Measurements from ENCODE around the gene GYS2. TPM values are rescaled to one million over a fixed set of nuclear protein-coding genes. Genes with fewer than 3 reads are reported as not detected.

Gene GYS2
- total and polyA plus RNA-seq, 11 donors, result 0.04 to 0.35 TPM; not detected in 9

DNA sequence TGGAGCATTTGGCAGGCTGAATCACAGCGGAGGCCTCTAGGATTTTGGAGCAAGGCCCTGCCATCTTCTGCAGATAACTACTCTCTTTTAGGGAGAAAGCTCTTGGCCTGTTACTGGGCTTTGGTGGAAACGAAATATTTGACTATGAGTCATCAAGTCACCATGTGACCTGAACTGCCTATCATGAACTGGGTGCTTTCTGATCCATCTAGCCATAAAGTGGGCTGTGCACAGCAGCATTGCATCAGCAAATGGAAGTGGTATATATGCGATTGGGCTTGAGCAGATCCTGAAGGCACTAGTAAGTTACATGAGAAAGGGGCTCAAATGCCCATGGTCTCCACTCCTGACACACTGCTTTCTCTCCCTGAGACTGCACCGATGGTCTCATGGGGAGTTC, 21.1 kb downstream of the GYS2 start:
- Histone ChIP-seq H3K4me3 (no peak overlapping the region), H3K27ac (no peak overlapping the region), H3K27me3 (no peaks in the 10 kb centered on the region), H3K4me1 (no peaks in the 10 kb centered on the region), H3K36me3 (no peaks in the 10 kb centered on the region), H3K9me3 (no peaks in the 10 kb centered on the region)
- intact Hi-C loops (cut with DNase I), result no loop called here
- no peak for DNase-seq
- TF ChIP-seq POLR2A (IDR thresholded peaks at IDR 0.05), result no peak
- TF ChIP-seq, protein P1, sequence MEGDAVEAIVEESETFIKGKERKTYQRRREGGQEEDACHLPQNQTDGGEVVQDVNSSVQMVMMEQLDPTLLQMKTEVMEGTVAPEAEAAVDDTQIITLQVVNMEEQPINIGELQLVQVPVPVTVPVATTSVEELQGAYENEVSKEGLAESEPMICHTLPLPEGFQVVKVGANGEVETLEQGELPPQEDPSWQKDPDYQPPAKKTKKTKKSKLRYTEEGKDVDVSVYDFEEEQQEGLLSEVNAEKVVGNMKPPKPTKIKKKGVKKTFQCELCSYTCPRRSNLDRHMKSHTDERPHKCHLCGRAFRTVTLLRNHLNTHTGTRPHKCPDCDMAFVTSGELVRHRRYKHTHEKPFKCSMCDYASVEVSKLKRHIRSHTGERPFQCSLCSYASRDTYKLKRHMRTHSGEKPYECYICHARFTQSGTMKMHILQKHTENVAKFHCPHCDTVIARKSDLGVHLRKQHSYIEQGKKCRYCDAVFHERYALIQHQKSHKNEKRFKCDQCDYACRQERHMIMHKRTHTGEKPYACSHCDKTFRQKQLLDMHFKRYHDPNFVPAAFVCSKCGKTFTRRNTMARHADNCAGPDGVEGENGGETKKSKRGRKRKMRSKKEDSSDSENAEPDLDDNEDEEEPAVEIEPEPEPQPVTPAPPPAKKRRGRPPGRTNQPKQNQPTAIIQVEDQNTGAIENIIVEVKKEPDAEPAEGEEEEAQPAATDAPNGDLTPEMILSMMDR (IDR thresholded peaks at IDR 0.05), result no peak
- 86 to 91% (median 87%) methylated on average over 4 of the region's 4 CpGs for WGBS, 4 donors
- ATAC-seq, result no peak

DNA sequence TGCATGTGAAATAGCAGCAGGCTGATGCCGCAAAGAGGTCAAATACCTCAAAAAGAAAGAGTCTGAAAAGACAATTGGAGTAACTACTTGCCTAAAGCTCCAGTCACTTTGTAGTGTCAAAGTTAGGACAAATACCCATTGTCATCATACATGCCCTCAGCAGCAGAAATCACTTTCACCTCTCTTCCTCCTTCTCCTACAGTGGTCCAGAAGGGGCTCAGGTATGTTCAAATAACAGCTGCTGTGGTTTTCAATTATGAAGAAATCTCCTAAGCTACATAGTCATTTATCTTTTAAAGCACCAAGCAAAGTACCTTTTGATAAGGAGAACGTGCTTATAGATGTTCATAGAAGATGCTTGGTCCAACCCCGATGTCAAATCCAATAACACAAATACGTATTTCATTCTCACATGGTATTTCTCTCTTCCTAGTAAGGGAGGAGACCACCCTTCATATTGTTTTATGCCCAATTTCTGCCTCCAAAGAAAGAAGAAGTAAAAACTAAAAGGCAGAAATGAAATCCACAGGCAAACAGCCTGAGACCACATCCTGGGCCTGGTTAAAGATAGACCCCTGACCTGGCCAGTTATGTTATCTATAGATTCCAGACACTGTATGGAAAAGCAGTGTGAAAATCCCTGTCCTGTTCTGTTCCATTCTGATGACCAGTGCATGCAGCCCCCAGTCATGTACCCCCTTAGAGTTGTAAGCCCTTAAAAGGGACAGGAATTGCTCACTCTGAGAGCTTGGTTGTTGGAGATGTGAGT, 23.7 kb downstream of the GYS2 start:
- TF ChIP-seq, protein P1 (IDR thresholded peaks at IDR 0.05), result no peak
- TF ChIP-seq POLR2A (IDR thresholded peaks at IDR 0.05), result no peak
- Histone ChIP-seq H3K4me3 (no peak overlapping the region), H3K9me3 (no peaks in the 10 kb centered on the region), H3K27me3 (no peaks in the 10 kb centered on the region), H3K4me1 (no peaks in the 10 kb centered on the region), H3K27ac (no peak overlapping the region), H3K36me3 (no peaks in the 10 kb centered on the region)
- ATAC-seq (no peak), DNase-seq (no peak)
- WGBS, 4 donors, result 87 to 90% (median 89%) methylated on average over 4 of the region's 4 CpGs
- intact Hi-C loops (cut with DNase I), result no loop called here

DNA sequence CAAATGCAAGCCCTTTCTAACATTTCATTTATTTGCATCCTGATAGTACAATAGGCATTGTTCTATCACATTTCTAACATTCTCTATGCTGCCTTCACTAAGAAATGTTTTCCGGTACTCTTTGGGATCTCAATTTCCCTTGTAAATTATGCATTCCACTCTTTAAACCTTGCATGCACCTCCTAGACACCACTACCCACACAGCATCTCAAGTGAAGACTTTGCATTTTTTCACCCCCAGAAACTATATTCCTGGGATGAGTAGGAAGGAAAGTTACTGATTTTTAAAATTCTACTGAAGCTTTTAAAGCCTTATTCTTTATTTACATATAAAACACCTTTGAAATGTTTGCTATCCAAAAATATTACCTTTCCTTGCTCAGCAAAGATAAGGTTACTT, 27.1 kb downstream of the GYS2 start:
- H3K4me1 ChIP-seq, result no peaks in the 10 kb centered on the region
- 70 to 80% (median 78%) methylated on average over 1 of the region's 1 CpG for WGBS, 4 donors
- H3K36me3 ChIP-seq, result no peaks in the 10 kb centered on the region
- intact Hi-C loops (cut with DNase I), result no loop called here
- no peak overlapping the region for H3K27ac ChIP-seq
- ATAC-seq, result no peak
- no peaks in the 10 kb centered on the region for H3K27me3 ChIP-seq
- no peak for DNase-seq
- no peak overlapping the region for H3K4me3 ChIP-seq
- TF ChIP-seq POLR2A (IDR thresholded peaks at IDR 0.05), result no peak
- TF ChIP-seq, protein P1 (IDR thresholded peaks at IDR 0.05), result no peak
- H3K9me3 ChIP-seq, result no peaks in the 10 kb centered on the region

DNA sequence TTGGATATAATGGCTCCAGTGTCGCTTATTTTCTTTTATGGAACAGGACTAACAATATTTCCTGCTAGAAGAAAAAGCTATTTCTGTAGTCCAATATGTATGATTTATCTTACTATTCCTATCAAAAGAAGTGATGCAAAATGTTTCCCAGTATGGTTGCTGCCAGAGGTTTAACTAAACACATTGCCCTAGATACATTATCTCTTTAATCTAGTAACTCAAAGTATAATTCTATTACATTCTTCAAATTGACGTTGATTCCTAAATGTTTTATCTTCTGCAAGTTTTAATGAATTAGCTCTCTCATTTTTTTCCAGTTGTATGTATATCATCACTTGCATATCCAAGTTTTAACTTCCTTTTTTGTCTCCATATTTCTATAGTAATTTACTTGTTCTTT, 28.2 kb downstream of the GYS2 start:
- Histone ChIP-seq H3K4me3 (no peak overlapping the region), H3K4me1 (no peaks in the 10 kb centered on the region), H3K9me3 (no peaks in the 10 kb centered on the region), H3K27me3 (no peaks in the 10 kb centered on the region), H3K27ac (no peak overlapping the region), H3K36me3 (no peaks in the 10 kb centered on the region)
- 81 to 83% (median 81%) methylated on average over 2 of the region's 2 CpGs for WGBS, 4 donors
- TF ChIP-seq, protein P1 (IDR thresholded peaks at IDR 0.05), result no peak
- no peak for TF ChIP-seq POLR2A (IDR thresholded peaks at IDR 0.05)
- no peak for DNase-seq
- ATAC-seq, result no peak
- intact Hi-C loops (cut with DNase I), result no loop called here
